H9 (cell line): Measurements from ENCODE around the gene NARF. TPM values are rescaled to one million over a fixed set of nuclear protein-coding genes. Genes with fewer than 3 reads are reported as not detected.
A peak's percentile ranks its signal among the peaks of the same experiment; 100 is the strongest.

ENCODE experiments used
- DNase-seq: peaks from one replicate; pipeline ENCODE4 v3.0.0-alpha.2; 2017
- H2AFZ ChIP-seq: one replicate; pipeline ENCODE4 v1.6.1; 2013; ENCODE audit warnings: mild to moderate bottlenecking, low read length, control low read depth, moderate library complexity
- H2AK5ac ChIP-seq: 2 replicates; pipeline ENCODE4 v1.6.1; 2013; ENCODE audit warnings: low read length, control low read depth, mixed read lengths; ENCODE audit not compliant: insufficient read length
- H2BK120ac ChIP-seq: one replicate; pipeline ENCODE4 v1.6.1; 2013; ENCODE audit warnings: low read depth, mild to moderate bottlenecking, low read length, control low read depth, inconsistent platforms; ENCODE audit not compliant: poor library complexity, severe bottlenecking
- H2BK12ac ChIP-seq: 2 replicates; pipeline ENCODE4 v1.6.1; 2013; ENCODE audit warnings: low read length, control low read depth, mixed read lengths, low read depth; ENCODE audit not compliant: insufficient read length
- H2BK15ac ChIP-seq: 2 replicates; pipeline ENCODE4 v1.6.1; 2013; ENCODE audit warnings: low read depth, low read length, control low read depth
- H2BK20ac ChIP-seq: one replicate; pipeline ENCODE4 v1.6.1; 2013; ENCODE audit warnings: low read depth, mild to moderate bottlenecking, low read length, control low read depth, inconsistent platforms; ENCODE audit not compliant: poor library complexity, severe bottlenecking
- H2BK5ac ChIP-seq: 2 replicates; pipeline ENCODE4 v1.6.1; 2013; ENCODE audit warnings: low read length, control low read depth, mixed read lengths; ENCODE audit not compliant: insufficient read length
- H3K14ac ChIP-seq: 2 replicates; pipeline ENCODE4 v1.6.1; 2013; ENCODE audit warnings: low read length, control low read depth; ENCODE audit not compliant: insufficient read depth
- H3K18ac ChIP-seq: 2 replicates; pipeline ENCODE4 v1.6.1; 2013; ENCODE audit warnings: low read depth, mild to moderate bottlenecking, mixed read lengths, low read length, control low read depth; ENCODE audit not compliant: insufficient read length
- H3K23ac ChIP-seq: 2 replicates; pipeline ENCODE4 v1.6.1; 2013; ENCODE audit warnings: low read length, control low read depth, mixed read lengths, low read depth; ENCODE audit not compliant: insufficient read length
- H3K23me2 ChIP-seq: 2 replicates; pipeline ENCODE4 v1.6.1; 2013; ENCODE audit warnings: low read depth, mild to moderate bottlenecking, mixed read lengths, low read length, control low read depth; ENCODE audit not compliant: insufficient read length, poor library complexity, severe bottlenecking
- H3K27ac ChIP-seq: 2 replicates; pipeline ENCODE4 v1.5.1; 2013; ENCODE audit warnings: low read length, control low read depth, mixed read lengths, low read depth; ENCODE audit not compliant: insufficient read length
- H3K27me3 ChIP-seq: 2 replicates; pipeline ENCODE4 v1.6.1; 2013; ENCODE audit warnings: low read length, control low read depth, inconsistent platforms; ENCODE audit not compliant: insufficient read depth
- H3K4ac ChIP-seq: 2 replicates; pipeline ENCODE4 v1.6.1; 2013; ENCODE audit warnings: low read depth, mild to moderate bottlenecking, control low read depth, inconsistent platforms, low read length, moderate library complexity
- H3K4me1 ChIP-seq: 2 replicates; pipeline ENCODE4 v1.6.1; 2013; ENCODE audit warnings: low read length, control low read depth, inconsistent platforms; ENCODE audit not compliant: insufficient read depth
- H3K4me2 ChIP-seq: 2 replicates; pipeline ENCODE4 v1.6.1; 2013; ENCODE audit warnings: low read length, control low read depth, mixed read lengths; ENCODE audit not compliant: insufficient read length, insufficient read depth
- H3K56ac ChIP-seq: 2 replicates; pipeline ENCODE4 v1.6.1; 2013; ENCODE audit warnings: low read depth, mild to moderate bottlenecking, mixed read lengths, low read length, control low read depth; ENCODE audit not compliant: insufficient read length
- H3K79me1 ChIP-seq: 2 replicates; pipeline ENCODE4 v1.6.1; 2013; ENCODE audit warnings: low read depth, mild to moderate bottlenecking, moderate library complexity, low read length, control low read depth, inconsistent platforms; ENCODE audit not compliant: insufficient read depth, poor library complexity, severe bottlenecking
- H3K79me2 ChIP-seq: 2 replicates; pipeline ENCODE4 v1.6.1; 2013; ENCODE audit warnings: low read length, control low read depth, inconsistent platforms; ENCODE audit not compliant: insufficient read depth
- H3K9ac ChIP-seq: 2 replicates; pipeline ENCODE4 v1.6.1; 2013; ENCODE audit warnings: low read length, control low read depth, mixed read lengths; ENCODE audit not compliant: insufficient read length; ENCODE audit errors: extremely low read depth
- H3K9me3 ChIP-seq: one replicate; pipeline ENCODE4 v1.6.1; 2013; ENCODE audit warnings: low read depth, low read length, inconsistent platforms; ENCODE audit not compliant: control insufficient read depth
- H3T11ph ChIP-seq: one replicate; pipeline ENCODE4 v1.6.1; 2013; ENCODE audit warnings: mild to moderate bottlenecking, low read length, control low read depth, inconsistent platforms
- H4K20me1 ChIP-seq: one replicate; pipeline ENCODE4 v1.6.1; 2013; ENCODE audit not compliant: control insufficient read depth, insufficient read length, insufficient read depth
- H4K5ac ChIP-seq: 2 replicates; pipeline ENCODE4 v1.6.1; 2013; ENCODE audit warnings: low read depth, mild to moderate bottlenecking, mixed read lengths, low read length, control low read depth; ENCODE audit not compliant: insufficient read length
- H4K8ac ChIP-seq: replicated peaks from 2 replicates; pipeline ENCODE4 v1.6.1; 2013; ENCODE audit warnings: low read length, control low read depth, mixed read lengths, low read depth; ENCODE audit not compliant: insufficient read length
- H4K91ac ChIP-seq: 2 replicates; pipeline ENCODE4 v1.6.1; 2013; ENCODE audit warnings: low read depth, mild to moderate bottlenecking, moderate library complexity, mixed read lengths, low read length, control low read depth; ENCODE audit not compliant: insufficient read length
- H3K27ac Mint-ChIP-seq, 3 experiments: 2 replicates in 2 of 3; 3 replicates in 1 of 3; pipeline ENCODE4 v1.8.0; 2020 to 2021; ENCODE audit warnings: mixed read lengths in 3 of 3, mild to moderate bottlenecking in 1 of 3, moderate library complexity in 1 of 3
- H3K27me3 Mint-ChIP-seq: 2 replicates; pipeline ENCODE4 v1.8.0; 2021; ENCODE audit warnings: low read depth, mild to moderate bottlenecking, moderate library complexity, mixed read lengths
- H3K36me3 Mint-ChIP-seq, 3 experiments: 2 replicates in 2 of 3; 3 replicates in 1 of 3; pipeline ENCODE4 v1.8.0; 2020 to 2021; ENCODE audit warnings: low read depth in 3 of 3, mixed read lengths in 3 of 3; ENCODE audit not compliant: insufficient read depth in 1 of 3
- H3K4me1 Mint-ChIP-seq, 2 experiments: 2 replicates each; pipeline ENCODE4 v1.8.0; 2020; ENCODE audit warnings: mixed read lengths in 2 of 2
- H3K4me3 Mint-ChIP-seq, 2 experiments: 2 replicates in 1 of 2; 3 replicates in 1 of 2; pipeline ENCODE4 v1.8.0; 2020 to 2021; ENCODE audit warnings: mild to moderate bottlenecking in 2 of 2, mixed read lengths in 2 of 2, moderate library complexity in 1 of 2
- H3K9me3 Mint-ChIP-seq, 2 experiments: 2 replicates in 1 of 2; 3 replicates in 1 of 2; pipeline ENCODE4 v1.8.0; 2020; ENCODE audit warnings: mild to moderate bottlenecking in 2 of 2, mixed read lengths in 2 of 2, moderate library complexity in 1 of 2
- WGBS: extraction: QIAGEN DNeasy Blood & Tissue Kit; methylation state at CpG from one replicate; pipeline ENCODE4 v1.1.7; 2013; ENCODE audit warnings: missing lambda C conversion rate, low lambda C conversion rate, mixed read lengths; ENCODE audit not compliant: insufficient read length; ENCODE audit errors: extremely low coverage; 5-methylcytosine and 5-hydroxymethylcytosine counted together
- total RNA-seq: library from RNA; stranded (reverse); gene quantifications from 2 replicates; pipeline ENCODE4 v1.2.1, GENCODE V29; 2021
- TF ChIP-seq, protein P1 (sequence below): fragments of 200-600 bp; sonication (generic); conservative IDR thresholded peaks from 3 replicates; pipeline ENCODE4 v1.8.0; 2021; ENCODE audit warnings: antibody characterized with exemption, mild to moderate bottlenecking

Gene NARF
- total RNA-seq, 1 experiment from 2014 or later = 124 TPM

DNA sequence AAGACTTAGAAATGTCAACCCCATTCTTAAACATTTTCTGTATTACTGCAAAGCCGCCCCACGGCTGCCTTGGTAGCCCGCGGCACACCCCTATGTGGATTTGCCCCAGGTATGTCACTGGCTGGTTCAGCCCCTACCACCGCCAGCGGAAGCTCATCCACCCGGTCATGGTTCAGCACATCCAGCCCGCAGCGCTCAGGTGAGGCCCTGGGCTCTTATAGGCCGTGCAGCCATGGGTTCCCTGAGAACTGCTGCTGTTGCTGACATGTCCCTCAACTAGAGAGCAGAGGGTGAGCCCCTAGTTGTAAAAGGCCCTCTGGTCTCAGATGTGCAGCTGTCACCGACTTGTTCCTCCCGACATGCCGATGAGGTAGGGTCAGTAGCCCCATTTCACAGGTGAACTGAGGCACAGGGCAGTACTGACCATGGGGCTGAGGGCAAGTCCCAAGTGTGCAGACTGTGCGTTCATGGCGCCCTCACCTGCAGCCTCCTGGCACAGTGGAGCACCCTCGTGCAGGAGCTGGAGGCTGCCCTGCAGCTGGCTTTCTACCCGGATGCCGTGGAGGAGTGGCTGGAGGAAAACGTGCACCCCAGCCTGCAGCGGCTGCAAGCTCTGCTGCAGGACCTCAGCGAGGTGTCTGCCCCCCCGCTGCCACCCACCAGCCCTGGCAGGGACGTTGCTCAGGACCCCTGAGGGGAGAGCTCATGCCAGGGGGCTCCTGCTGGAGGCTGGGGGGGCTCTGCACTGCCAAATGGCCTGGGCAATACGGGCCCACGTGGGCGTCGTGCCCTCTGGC is 16.7 kb upstream of the NARF start:
- H2BK15ac ChIP-seq = no peak overlapping the region

More for the DNA sequence above, 16.7 kb upstream of the NARF start:
- H3K27ac Mint-ChIP-seq = no peak overlapping the region; a peak in 1 of 7 replicates
- H3K79me2 ChIP-seq = no peaks in the 10 kb centered on the region
- H4K5ac ChIP-seq = no peak overlapping the region
- H2AFZ ChIP-seq = no peak overlapping the region
- no CpG with 5 or more reads among the region's 27 CpGs for WGBS
- H3K4me3 Mint-ChIP-seq = no peak overlapping the region
- H2BK12ac ChIP-seq = no peak overlapping the region
- H2AK5ac ChIP-seq = no peak overlapping the region
- H4K20me1 ChIP-seq = no peaks in the 10 kb centered on the region
- peaks cover 7 to 22% of the 10 kb centered on the region in 2 experiments for H3K4me1 Mint-ChIP-seq
- no peaks in the 10 kb centered on the region for H3K23me2 ChIP-seq
- no peak overlapping the region for H2BK120ac ChIP-seq
- H3K27me3 Mint-ChIP-seq = no peaks in the 10 kb centered on the region; the same call in 1 of the 2 replicates
- H3K9ac ChIP-seq = no peak overlapping the region
- peaks cover 4 to 23% (median 17%) of the 10 kb centered on the region in 3 experiments; a peak in 6 of 7 replicates for H3K36me3 Mint-ChIP-seq
- DNase-seq = peak; percentile 30
- no peaks in the 10 kb centered on the region for H3K79me1 ChIP-seq
- TF ChIP-seq, protein P1, sequence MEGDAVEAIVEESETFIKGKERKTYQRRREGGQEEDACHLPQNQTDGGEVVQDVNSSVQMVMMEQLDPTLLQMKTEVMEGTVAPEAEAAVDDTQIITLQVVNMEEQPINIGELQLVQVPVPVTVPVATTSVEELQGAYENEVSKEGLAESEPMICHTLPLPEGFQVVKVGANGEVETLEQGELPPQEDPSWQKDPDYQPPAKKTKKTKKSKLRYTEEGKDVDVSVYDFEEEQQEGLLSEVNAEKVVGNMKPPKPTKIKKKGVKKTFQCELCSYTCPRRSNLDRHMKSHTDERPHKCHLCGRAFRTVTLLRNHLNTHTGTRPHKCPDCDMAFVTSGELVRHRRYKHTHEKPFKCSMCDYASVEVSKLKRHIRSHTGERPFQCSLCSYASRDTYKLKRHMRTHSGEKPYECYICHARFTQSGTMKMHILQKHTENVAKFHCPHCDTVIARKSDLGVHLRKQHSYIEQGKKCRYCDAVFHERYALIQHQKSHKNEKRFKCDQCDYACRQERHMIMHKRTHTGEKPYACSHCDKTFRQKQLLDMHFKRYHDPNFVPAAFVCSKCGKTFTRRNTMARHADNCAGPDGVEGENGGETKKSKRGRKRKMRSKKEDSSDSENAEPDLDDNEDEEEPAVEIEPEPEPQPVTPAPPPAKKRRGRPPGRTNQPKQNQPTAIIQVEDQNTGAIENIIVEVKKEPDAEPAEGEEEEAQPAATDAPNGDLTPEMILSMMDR = no peak
- no peak overlapping the region for H2BK20ac ChIP-seq
- H3K4me2 ChIP-seq = no peak overlapping the region
- no peak overlapping the region for H2BK5ac ChIP-seq
- H3K4me1 ChIP-seq = no peaks in the 10 kb centered on the region; the same call in 1 of the 2 replicates
- H3K27me3 ChIP-seq = no peaks in the 10 kb centered on the region
- H4K91ac ChIP-seq = no peak overlapping the region
- no peaks in the 10 kb centered on the region; a peak in 1 of 5 replicates for H3K9me3 Mint-ChIP-seq
- H3K18ac ChIP-seq = no peak overlapping the region
- H3K14ac ChIP-seq = peak overlapping the region; percentile 16; the same call in 1 of the 2 replicates
- H3K9me3 ChIP-seq = no peaks in the 10 kb centered on the region
- peak overlapping the region; percentile 17 for H3K27ac ChIP-seq
- no peak overlapping the region for H3T11ph ChIP-seq
- H4K8ac ChIP-seq = no peak overlapping the region
- H3K56ac ChIP-seq = no peak overlapping the region
- H3K23ac ChIP-seq = no peak overlapping the region
- no peak overlapping the region for H3K4ac ChIP-seq
